Astrocyte of the cerebellum (primary cell): Measurements from ENCODE around the gene GK.
"Not testable (repeated sequence)": the region's sequence is repeated elsewhere in the genome, so short reads cannot be mapped to it uniquely, and the experiment has no call there.

Experiments used
- DNase-seq: peaks from one replicate; pipeline ENCODE4 v3.0.0-alpha.2; 2011; ENCODE audit warnings: low read depth
- H3K4me3 ChIP-seq: 2 replicates; pipeline ENCODE4 v1.5.1; 2011; ENCODE audit warnings: mild to moderate bottlenecking, low read depth, low read length, moderate library complexity
- CTCF ChIP-seq: IDR thresholded peaks from 2 replicates; pipeline ENCODE4 v1.5.1; 2012; ENCODE audit warnings: low read length, low read depth, moderate library complexity, mild to moderate bottlenecking; ENCODE audit errors: missing control alignments
- in situ Hi-C: cut with HindIII; loops from 2 replicates; pipeline ENCODE4 v1.10.0; 2017; ENCODE audit warnings: low sequenced_read_pairs

GK gene

GRCh38 chrX:30734782-30735181 lies 81.6 kb downstream of the GK start:
- no peak overlapping the region for H3K4me3 ChIP-seq
- in situ Hi-C loops: no loop called here
- no peak for DNase-seq

GRCh38 chrX:30735839-30736238 lies 82.6 kb downstream of the GK start:
- in situ Hi-C loops: no loop called here
- peak; percentile 40 for DNase-seq
- peak; percentile 66 for TF ChIP-seq CTCF
- H3K4me3 ChIP-seq: no peak overlapping the region

More at GRCh38 chrX:30734782-30735181, 81.6 kb downstream of the GK start:
- TF ChIP-seq CTCF: no peak

GRCh38 chrX:30741545-30741944 lies 88.3 kb downstream of the GK start:
- no peak overlapping the region for H3K4me3 ChIP-seq
- in situ Hi-C loops: no loop called here
- TF ChIP-seq CTCF: no peak
- no peak for DNase-seq

- TF ChIP-seq CTCF: no peak
- in situ Hi-C loops: no loop called here
- no peak for DNase-seq
- H3K4me3 ChIP-seq: no peak overlapping the region
Observed at GRCh38 chrX:30748342-30748960, 95.2 kb downstream of the GK start.

- no peak for DNase-seq
- TF ChIP-seq CTCF: no peak
- H3K4me3 ChIP-seq: no peak overlapping the region
- in situ Hi-C loops: no loop called here
Observed at GRCh38 chrX:30751497-30751896, 98.3 kb downstream of the GK start.

- in situ Hi-C loops: no loop called here
- no peak for DNase-seq
- TF ChIP-seq CTCF: no peak
- no peak overlapping the region for H3K4me3 ChIP-seq
Observed at GRCh38 chrX:30762755-30763154, 109.5 kb downstream of the GK start.

GRCh38 chrX:30773764-30774163 lies 120.5 kb downstream of the GK start:
- DNase-seq, in situ Hi-C loops, H3K4me3 ChIP-seq: not testable (repeated sequence)
